Measurements from ENCODE around the gene C12orf54.
"Not testable (repeated sequence)": the region's sequence is repeated elsewhere in the genome, so short reads cannot be mapped to it uniquely, and the experiment has no call there.

GRCh38 chr12:48434016-48434415 is 48.3 kb upstream of the C12orf54 start:
- TF ChIP-seq CTCF (IDR thresholded peaks at IDR 0.05 in 4 of 5, conservative IDR thresholded peaks at IDR 0.05 in 1 of 5); POLR2A (IDR thresholded peaks at IDR 0.05): not testable (repeated sequence)

All from gastrocnemius medialis (tissue), 4 donors.